ENCODE measurements around the gene FOXS1. TPM values are rescaled to one million over a fixed set of nuclear protein-coding genes. Genes with fewer than 3 reads are reported as not detected.

Gene FOXS1
- 1 to 10 TPM in 1 of 2 donors, under 1 TPM in 1; 0.89 to 8.7 TPM for total RNA-seq
- polyA plus RNA-seq (ENCODE audit: insufficient read length in 2 of 2), result 1 to 10 TPM; 4.4 to 5.4 TPM
- long read RNA-seq, donor 1, partial matches to known transcripts, result 0 of 4 reads
- long read RNA-seq, donor 1, other reads (novel, unspliced or antisense), result 0 of 4 reads
- long read RNA-seq, donor 2, transcript FOXS1-201 (1 exons, 1,319 nt), result major isoform, 5 of 5 reads
- long read RNA-seq, donor 2, partial matches to known transcripts, result 0 of 5 reads
- long read RNA-seq, donor 2, other reads (novel, unspliced or antisense), result 0 of 5 reads
- long read RNA-seq, donor 3, partial matches to known transcripts, result 0 of 4 reads
- long read RNA-seq, donor 3, other reads (novel, unspliced or antisense), result 0 of 4 reads
- long read RNA-seq, donor 4, partial matches to known transcripts, result 0 of 4 reads
- long read RNA-seq, donor 4, other reads (novel, unspliced or antisense), result 0 of 4 reads

DNA sequence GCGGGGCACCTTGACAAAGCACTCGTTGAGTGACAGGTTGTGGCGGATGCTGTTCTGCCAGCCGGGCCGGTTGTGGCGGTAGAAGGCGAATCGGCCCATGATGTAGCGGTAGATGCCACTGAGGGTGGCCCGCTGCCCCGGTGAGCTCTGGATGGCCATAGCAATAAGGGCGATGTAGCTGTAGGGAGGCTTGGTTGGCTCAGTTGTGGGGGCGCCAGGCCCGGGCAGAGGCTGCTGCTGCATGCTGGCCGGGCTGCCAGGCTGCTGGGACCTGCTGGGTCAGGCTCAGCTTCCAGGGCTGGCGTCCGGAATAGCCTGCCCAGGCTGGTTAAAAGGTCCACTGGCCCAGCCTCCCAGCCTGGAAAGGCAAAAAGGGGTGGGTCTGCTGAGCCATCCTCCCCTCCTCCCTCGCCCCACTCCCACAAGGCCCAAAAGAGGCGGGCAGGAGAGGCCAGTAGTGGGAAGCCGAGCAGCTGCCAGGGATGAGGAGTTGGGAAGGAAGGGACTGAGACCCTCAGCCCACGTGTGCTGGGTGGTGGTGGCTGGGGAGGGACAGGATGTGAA lies at the start of gene FOXS1:
TSS of gene FOXS1 (minus strand) at position 305 of the 564 bp plus-strand sequence. CDS start at position 243, 62 bp downstream.
- peaks cover 16% of the 10 kb centered on the region for H3K27me3 ChIP-seq (ENCODE audit: control insufficient read depth, insufficient read depth, low read length)
- 61% methylated on average over 20 of the region's 21 CpGs for WGBS (ENCODE audit: insufficient coverage)
- H3K4me1 ChIP-seq (ENCODE audit: control insufficient read depth, insufficient read depth, low read length), result peaks cover 44% of the 10 kb centered on the region
- peak within 1 kb of the TSS; percentile 5 for H3K4me3 ChIP-seq (ENCODE audit: low read depth, low read length)
- H3K36me3 ChIP-seq (ENCODE audit: control insufficient read depth, insufficient read depth, low read length), result no peaks in the 10 kb centered on the region
- no peaks in the 10 kb centered on the region for H3K9me3 ChIP-seq (ENCODE audit: control insufficient read depth, insufficient read depth, low read length)
- H3K27ac ChIP-seq (ENCODE audit: low read depth, low read length), result peak within 1 kb of the TSS; percentile 10
- peak in 1 of 6 donors; percentile 47 for DNase-seq (ENCODE audit: low read depth in 4 of 6, low spot score in 6 of 6)

- Histone ChIP-seq H3K9me3 (ENCODE audit: control insufficient read depth, insufficient read depth, low read length) (no peaks in the 10 kb centered on the region), H3K4me3 (ENCODE audit: low read depth, low read length) (no peak overlapping the region), H3K36me3 (ENCODE audit: control insufficient read depth, insufficient read depth, low read length) (no peaks in the 10 kb centered on the region), H3K27me3 (ENCODE audit: control insufficient read depth, insufficient read depth, low read length) (no peaks in the 10 kb centered on the region), H3K27ac (ENCODE audit: low read depth, low read length) (no peak overlapping the region), H3K4me1 (ENCODE audit: control insufficient read depth, insufficient read depth, low read length) (no peaks in the 10 kb centered on the region)
- no peak for DNase-seq (ENCODE audit: low read depth in 4 of 6, low spot score in 6 of 6)
- WGBS (ENCODE audit: insufficient coverage), result 73% methylated on average over 5 of the region's 8 CpGs
Measured at GRCh38 chr20:31890646-31891045, 45.2 kb upstream of the FOXS1 start.

DNA sequence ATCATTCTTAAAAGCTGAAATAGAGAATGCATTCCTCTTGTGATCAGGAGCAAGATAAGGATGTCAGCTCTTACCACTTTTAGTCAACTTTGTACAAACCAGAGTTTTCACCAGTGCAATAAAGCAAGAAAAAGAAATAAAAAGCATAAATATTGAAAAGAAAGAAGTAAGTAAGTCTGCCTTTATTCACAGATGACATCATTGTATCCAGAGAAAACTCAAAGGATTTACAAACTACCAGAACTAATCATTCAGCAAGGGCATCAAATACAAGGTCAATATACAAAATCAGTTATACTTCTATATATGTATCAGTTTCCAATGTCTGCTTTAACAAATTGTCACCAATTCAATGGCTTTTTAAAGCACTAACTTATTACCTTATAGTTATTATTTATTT lies 38.4 kb upstream of the FOXS1 start:
- no peak for DNase-seq (ENCODE audit: low read depth in 4 of 6, low spot score in 6 of 6)
- Histone ChIP-seq H3K27me3 (ENCODE audit: control insufficient read depth, insufficient read depth, low read length) (no peaks in the 10 kb centered on the region), H3K27ac (ENCODE audit: low read depth, low read length) (no peak overlapping the region), H3K36me3 (ENCODE audit: control insufficient read depth, insufficient read depth, low read length) (no peaks in the 10 kb centered on the region), H3K4me1 (ENCODE audit: control insufficient read depth, insufficient read depth, low read length) (peaks cover 10% of the 10 kb centered on the region), H3K9me3 (ENCODE audit: control insufficient read depth, insufficient read depth, low read length) (no peaks in the 10 kb centered on the region), H3K4me3 (ENCODE audit: low read depth, low read length) (no peak overlapping the region)

DNA sequence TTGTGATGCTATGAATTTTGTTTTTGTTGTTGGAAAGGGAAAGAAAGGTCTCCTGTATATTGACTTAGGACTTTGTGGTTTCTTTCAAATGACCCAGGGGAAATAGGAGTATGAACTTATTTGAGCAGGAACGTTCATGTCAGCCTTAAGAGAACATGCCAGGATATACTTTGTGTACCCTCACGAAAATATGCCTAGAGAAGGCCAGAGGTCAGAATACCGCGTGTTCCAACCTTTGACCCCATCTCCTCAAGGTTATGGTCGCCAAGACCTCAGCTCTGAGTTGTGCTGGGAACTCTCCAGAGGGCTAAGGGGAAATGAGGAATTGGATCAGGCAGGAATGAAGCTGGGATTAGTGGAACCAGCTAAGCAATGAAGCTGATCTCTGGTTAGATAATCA lies 36.5 kb upstream of the FOXS1 start:
- Histone ChIP-seq H3K4me1 (ENCODE audit: control insufficient read depth, insufficient read depth, low read length) (peaks cover 10% of the 10 kb centered on the region), H3K27ac (ENCODE audit: low read depth, low read length) (no peak overlapping the region), H3K27me3 (ENCODE audit: control insufficient read depth, insufficient read depth, low read length) (no peaks in the 10 kb centered on the region), H3K9me3 (ENCODE audit: control insufficient read depth, insufficient read depth, low read length) (no peaks in the 10 kb centered on the region), H3K4me3 (ENCODE audit: low read depth, low read length) (no peak overlapping the region), H3K36me3 (ENCODE audit: control insufficient read depth, insufficient read depth, low read length) (no peaks in the 10 kb centered on the region)
- DNase-seq (ENCODE audit: low read depth in 4 of 6, low spot score in 6 of 6), result no peak
- 60% methylated on average over 2 of the region's 5 CpGs for WGBS (ENCODE audit: insufficient coverage)

GRCh38 chr20:31879143-31879987 lies 34.0 kb upstream of the FOXS1 start:
- Histone ChIP-seq H3K27me3 (ENCODE audit: control insufficient read depth, insufficient read depth, low read length) (no peaks in the 10 kb centered on the region), H3K27ac (ENCODE audit: low read depth, low read length) (peak overlapping the region; percentile 79), H3K4me3 (ENCODE audit: low read depth, low read length) (peak overlapping the region; percentile 66), H3K36me3 (ENCODE audit: control insufficient read depth, insufficient read depth, low read length) (peaks cover 4% of the 10 kb centered on the region), H3K4me1 (ENCODE audit: control insufficient read depth, insufficient read depth, low read length) (peaks cover 10% of the 10 kb centered on the region), H3K9me3 (ENCODE audit: control insufficient read depth, insufficient read depth, low read length) (no peaks in the 10 kb centered on the region)
- peak; percentile 85 to 98 (median 91) for DNase-seq (ENCODE audit: low read depth in 4 of 6, low spot score in 6 of 6)
- WGBS (ENCODE audit: insufficient coverage), result 2% methylated on average over 38 of the region's 45 CpGs

DNA sequence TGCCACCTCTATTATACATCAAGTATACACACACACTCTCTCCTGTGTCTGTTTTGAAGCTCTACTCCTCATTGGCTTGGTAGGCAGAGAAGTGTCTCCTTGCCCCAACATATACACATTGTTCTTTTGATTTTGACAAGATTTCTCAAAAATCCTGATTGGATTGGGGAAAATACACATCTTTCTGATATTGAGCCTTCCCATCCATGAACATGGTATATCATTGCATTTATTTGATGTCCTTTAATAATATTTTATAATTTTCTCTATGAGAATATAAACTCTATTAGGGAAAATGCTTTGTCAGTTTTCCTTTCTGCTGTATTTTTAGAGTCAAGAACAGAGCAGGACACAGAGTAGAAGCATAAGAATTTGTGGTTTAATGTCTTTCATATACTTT lies 32.3 kb upstream of the FOXS1 start:
- Histone ChIP-seq H3K27me3 (ENCODE audit: control insufficient read depth, insufficient read depth, low read length) (no peaks in the 10 kb centered on the region), H3K4me1 (ENCODE audit: control insufficient read depth, insufficient read depth, low read length) (peaks cover 10% of the 10 kb centered on the region), H3K36me3 (ENCODE audit: control insufficient read depth, insufficient read depth, low read length) (peaks cover 4% of the 10 kb centered on the region), H3K4me3 (ENCODE audit: low read depth, low read length) (no peak overlapping the region), H3K9me3 (ENCODE audit: control insufficient read depth, insufficient read depth, low read length) (no peaks in the 10 kb centered on the region), H3K27ac (ENCODE audit: low read depth, low read length) (no peak overlapping the region)
- no peak for DNase-seq (ENCODE audit: low read depth in 4 of 6, low spot score in 6 of 6)

DNA sequence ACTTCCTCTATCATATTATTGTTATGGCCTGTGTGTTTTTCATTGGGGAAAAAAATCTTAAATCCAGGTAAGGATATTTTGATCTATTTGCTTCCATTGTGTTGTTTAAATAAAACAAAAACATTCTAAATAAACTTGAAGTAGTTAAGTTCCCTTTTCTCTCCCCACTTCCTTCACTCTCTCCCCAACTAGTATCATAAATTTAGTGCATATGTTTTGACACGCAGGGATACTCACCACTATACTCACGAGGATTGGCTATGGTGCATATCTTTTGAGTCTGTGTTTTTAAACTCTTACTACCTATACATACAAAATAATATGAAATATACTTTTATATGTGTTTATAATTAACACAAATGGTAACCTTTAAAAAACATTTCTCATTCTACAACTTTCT lies 30.3 kb upstream of the FOXS1 start:
- Histone ChIP-seq H3K9me3 (ENCODE audit: control insufficient read depth, insufficient read depth, low read length) (no peaks in the 10 kb centered on the region), H3K4me1 (ENCODE audit: control insufficient read depth, insufficient read depth, low read length) (peaks cover 17% of the 10 kb centered on the region), H3K36me3 (ENCODE audit: control insufficient read depth, insufficient read depth, low read length) (peaks cover 4% of the 10 kb centered on the region), H3K27me3 (ENCODE audit: control insufficient read depth, insufficient read depth, low read length) (no peaks in the 10 kb centered on the region), H3K27ac (ENCODE audit: low read depth, low read length) (no peak overlapping the region), H3K4me3 (ENCODE audit: low read depth, low read length) (no peak overlapping the region)
- no CpG with 5 or more reads among the region's 2 CpGs for WGBS (ENCODE audit: insufficient coverage)
- no peak for DNase-seq (ENCODE audit: low read depth in 4 of 6, low spot score in 6 of 6)

DNA sequence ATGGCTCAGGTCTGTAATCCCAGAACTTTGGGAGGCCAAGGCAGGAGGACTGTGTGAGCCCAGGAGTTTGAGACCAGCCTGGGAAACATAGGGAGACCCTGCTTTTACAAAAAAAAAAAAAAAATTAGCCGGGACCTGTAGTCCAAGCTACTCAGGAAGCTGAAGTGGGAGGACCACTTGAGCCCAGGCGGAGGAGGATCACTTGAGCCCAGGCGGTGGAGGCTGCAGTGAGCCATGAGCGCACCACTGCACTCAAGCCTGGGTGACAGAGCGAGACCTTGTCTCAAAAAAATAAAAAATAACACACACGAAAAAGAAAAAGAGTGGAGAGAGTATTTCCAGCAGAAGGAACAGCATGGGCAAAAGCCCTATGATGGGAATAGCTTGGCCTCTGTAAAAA lies 27.0 kb upstream of the FOXS1 start:
- WGBS (ENCODE audit: insufficient coverage), result 100% methylated on average over 2 of the region's 6 CpGs
- H3K36me3 ChIP-seq (ENCODE audit: control insufficient read depth, insufficient read depth, low read length), result peaks cover 9% of the 10 kb centered on the region
- no peaks in the 10 kb centered on the region for H3K9me3 ChIP-seq (ENCODE audit: control insufficient read depth, insufficient read depth, low read length)
- no peaks in the 10 kb centered on the region for H3K27me3 ChIP-seq (ENCODE audit: control insufficient read depth, insufficient read depth, low read length)
- no peak overlapping the region for H3K27ac ChIP-seq (ENCODE audit: low read depth, low read length)
- peaks cover 25% of the 10 kb centered on the region for H3K4me1 ChIP-seq (ENCODE audit: control insufficient read depth, insufficient read depth, low read length)
- no peak overlapping the region for H3K4me3 ChIP-seq (ENCODE audit: low read depth, low read length)
- no peak for DNase-seq (ENCODE audit: low read depth in 4 of 6, low spot score in 6 of 6)

DNA sequence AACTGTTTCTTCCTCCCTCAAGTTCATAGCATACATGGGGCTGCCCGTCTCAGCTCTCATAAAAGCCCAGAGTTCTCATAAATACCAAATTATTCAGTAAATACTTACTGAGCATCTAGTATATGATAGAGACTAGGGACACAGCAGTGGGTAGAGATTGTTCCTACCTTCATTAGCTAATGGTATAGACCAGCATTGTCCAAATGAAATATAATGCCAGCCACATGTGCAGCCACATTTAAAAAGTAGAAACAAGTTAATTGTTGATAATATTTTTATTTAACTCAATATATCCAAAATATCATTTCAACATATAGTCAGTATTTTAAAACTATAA lies 26.2 kb upstream of the FOXS1 start:
- Histone ChIP-seq H3K27ac (ENCODE audit: low read depth, low read length) (no peak overlapping the region), H3K36me3 (ENCODE audit: control insufficient read depth, insufficient read depth, low read length) (peaks cover 13% of the 10 kb centered on the region), H3K4me3 (ENCODE audit: low read depth, low read length) (no peak overlapping the region), H3K27me3 (ENCODE audit: control insufficient read depth, insufficient read depth, low read length) (no peaks in the 10 kb centered on the region), H3K4me1 (ENCODE audit: control insufficient read depth, insufficient read depth, low read length) (peaks cover 25% of the 10 kb centered on the region), H3K9me3 (ENCODE audit: control insufficient read depth, insufficient read depth, low read length) (no peaks in the 10 kb centered on the region)
- WGBS (ENCODE audit: insufficient coverage), result no CpG with 5 or more reads among the region's 1 CpG
- no peak for DNase-seq (ENCODE audit: low read depth in 4 of 6, low spot score in 6 of 6)
